Kidney epithelial cell (primary cell): ENCODE results near the gene MYO1D. TPM values are rescaled to one million over a fixed set of nuclear protein-coding genes. Genes with fewer than 3 reads are reported as not detected.

Experiments used
- DNase-seq: peaks from one replicate; pipeline ENCODE4 v3.0.0-alpha.2; 2010; ENCODE audit warnings: low read depth
- H3K27me3 ChIP-seq: 2 replicates; pipeline ENCODE4 v1.6.0; 2011; ENCODE audit warnings: low read length; ENCODE audit not compliant: control insufficient read depth, insufficient read depth
- H3K36me3 ChIP-seq: 2 replicates; pipeline ENCODE4 v1.5.1; 2011; ENCODE audit warnings: low read length; ENCODE audit not compliant: control insufficient read depth, insufficient read depth
- H3K4me3 ChIP-seq: 2 replicates; pipeline ENCODE4 v1.5.1; 2011; ENCODE audit warnings: low read depth, mild to moderate bottlenecking, control low read depth, low read length
- CTCF ChIP-seq: IDR thresholded peaks from 2 replicates; pipeline ENCODE4 v1.5.1; 2011; ENCODE audit warnings: mild to moderate bottlenecking, moderate library complexity, low read length, control low read depth, inconsistent platforms; ENCODE audit not compliant: insufficient read depth, poor library complexity, severe bottlenecking
- total RNA-seq: library from RNA; depleted of rRNA; stranded (reverse); fragments of >200 nt; gene quantifications from 2 replicates; pipeline ENCODE4 v1.2.3, GENCODE V29; 2015

Gene MYO1D
- total RNA-seq, 1 donor from 2014 or later: 95.5 TPM

- Histone ChIP-seq H3K36me3 (no peaks in the 10 kb centered on the region), H3K27me3 (no peaks in the 10 kb centered on the region), H3K4me3 (no peak overlapping the region)
- no peak for DNase-seq
- no peak for TF ChIP-seq CTCF
These were observed 406.3 kb downstream of the MYO1D start for GRCh38 chr17:32470405-32471167.

DNA sequence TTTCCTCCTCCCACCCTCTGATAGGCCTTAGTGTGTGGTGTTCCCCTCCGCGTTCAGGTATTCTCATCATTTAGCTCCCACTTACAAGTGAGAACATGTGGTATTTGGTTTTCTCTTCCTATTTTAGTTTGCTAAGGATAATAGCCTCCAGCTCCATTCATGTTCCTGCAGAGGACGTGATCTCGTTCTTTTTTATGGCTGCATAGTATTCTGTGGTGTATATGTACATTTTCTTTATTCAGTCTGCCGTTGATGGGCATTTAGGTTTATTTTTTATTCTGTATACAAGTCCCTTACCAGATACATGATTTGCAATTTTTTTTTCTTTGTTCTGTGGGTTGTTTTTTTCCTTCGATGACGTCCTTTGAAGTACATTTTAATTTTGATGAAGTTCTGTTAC lies 409.0 kb downstream of the MYO1D start:
- TF ChIP-seq CTCF: no peak
- no peaks in the 10 kb centered on the region for H3K27me3 ChIP-seq
- no peak overlapping the region for H3K4me3 ChIP-seq
- H3K36me3 ChIP-seq: no peaks in the 10 kb centered on the region
- DNase-seq: no peak

DNA sequence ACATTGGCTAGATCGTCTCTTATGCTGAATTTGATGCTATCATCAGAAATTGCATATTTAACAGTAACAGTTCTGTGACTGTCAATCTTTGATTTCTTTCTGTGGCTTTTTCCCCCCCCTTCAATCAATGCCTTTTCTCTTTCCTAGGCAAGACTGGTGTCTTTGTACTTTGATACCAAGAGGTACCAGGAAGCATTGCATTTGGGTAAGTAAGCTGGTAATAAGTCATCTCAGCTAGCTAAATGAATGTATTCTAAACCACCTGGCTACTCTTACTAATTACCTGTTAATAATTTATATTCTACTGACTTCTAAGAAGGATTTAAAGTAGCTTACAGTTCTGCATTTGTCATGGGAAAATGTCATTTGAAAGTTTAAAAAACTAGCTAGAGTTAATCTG lies 412.6 kb downstream of the MYO1D start:
- no peak for DNase-seq
- no peaks in the 10 kb centered on the region for H3K27me3 ChIP-seq
- H3K4me3 ChIP-seq: no peak overlapping the region
- no peaks in the 10 kb centered on the region for H3K36me3 ChIP-seq
- no peak for TF ChIP-seq CTCF

GRCh38 chr17:32463304-32463703 lies 413.6 kb downstream of the MYO1D start:
- no peak for DNase-seq
- Histone ChIP-seq H3K27me3 (no peaks in the 10 kb centered on the region), H3K4me3 (no peak overlapping the region), H3K36me3 (no peaks in the 10 kb centered on the region)
- no peak for TF ChIP-seq CTCF

DNA sequence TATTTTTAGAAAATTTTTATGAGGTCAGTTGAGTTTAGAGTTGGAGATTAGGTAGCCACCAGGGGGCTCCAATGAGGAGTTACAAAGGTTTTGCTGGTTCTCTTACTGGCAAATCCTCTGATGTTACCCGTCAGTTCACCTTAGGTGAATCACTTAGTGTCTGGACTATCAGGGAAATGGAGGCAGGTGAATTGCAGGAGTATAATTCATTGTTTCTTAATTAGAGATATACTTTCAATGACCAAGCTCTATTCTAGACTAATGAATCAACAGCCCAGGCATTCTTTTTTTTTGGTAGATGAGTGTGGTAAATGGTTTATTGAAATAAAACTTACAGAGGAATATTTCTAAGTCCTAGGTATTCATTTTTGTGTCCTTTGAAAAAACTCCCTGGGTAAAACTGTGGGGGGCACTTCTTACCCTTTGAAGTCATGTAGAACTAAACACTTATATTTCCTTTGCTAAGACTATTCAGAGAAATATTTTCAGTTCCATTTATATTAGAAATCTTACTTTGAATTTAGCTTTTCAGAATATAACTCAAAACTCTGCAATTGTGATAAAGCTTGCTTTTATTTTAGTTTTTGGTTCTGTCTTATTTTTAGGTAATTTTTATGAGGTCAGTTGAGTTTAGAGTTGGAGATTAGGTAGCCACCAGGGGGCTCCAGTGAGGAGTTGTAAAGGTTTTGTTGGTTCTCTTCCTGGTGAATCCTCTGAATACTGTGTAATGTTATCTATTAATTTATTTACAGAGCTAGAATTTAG lies 414.9 kb downstream of the MYO1D start:
- Histone ChIP-seq H3K27me3 (no peaks in the 10 kb centered on the region), H3K36me3 (no peaks in the 10 kb centered on the region), H3K4me3 (no peak overlapping the region)
- peak; percentile 72 for TF ChIP-seq CTCF
- DNase-seq: no peak
